Neural cell (in vitro differentiated cells): Measurements from ENCODE around the gene ANG. TPM values are rescaled to one million over a fixed set of nuclear protein-coding genes. Genes with fewer than 3 reads are reported as not detected.

Experiments
- polyA plus RNA-seq: library from polyadenylated mRNA; depleted of rRNA; stranded (reverse); fragments of >200 nt; gene quantifications from 2 replicates; pipeline ENCODE4 v1.2.3, GENCODE V29; 2014
- small RNA-seq, 3 experiments: library from RNA; depleted of rRNA; stranded (forward); fragments of <200 nt; gene quantifications; one replicate each; pipeline ENCODE3, GENCODE V24; 2012

ANG gene
- polyA plus RNA-seq, 1 donor from 2014 or later = 0.47 TPM

Small RNA genes lying within 50 kb of the gene (small RNA-seq; reads per million reads assigned to genes)
- 0 to 1.2 (median 0) reads per million in 3 experiments for gene RF00019

Other genes starting within 250 kb of the ANG start
- gene OSGEP, start 234.0 kb upstream of the ANG start, polyA plus RNA-seq = 248 and 264 TPM in 2 replicates
- 44.5 and 50.7 TPM in 2 replicates for gene APEX1, start 233.5 kb upstream of the ANG start, polyA plus RNA-seq
- gene PIP4P1, start 227.3 kb upstream of the ANG start, polyA plus RNA-seq = 77.2 and 85.3 TPM in 2 replicates
- 12.3 and 12.6 TPM in 2 replicates for gene PNP, start 219.4 kb upstream of the ANG start, polyA plus RNA-seq
- gene RNASE10, start 183.2 kb upstream of the ANG start, polyA plus RNA-seq = not detected in 2 replicates
- not detected in 2 replicates for gene RNASE9, start 127.7 kb upstream of the ANG start, polyA plus RNA-seq
- gene RNASE11, start 100.8 kb upstream of the ANG start, polyA plus RNA-seq = not detected in 2 replicates
- not detected in 2 replicates for gene RNASE12, start 97.4 kb upstream of the ANG start, polyA plus RNA-seq
- not detected in 2 replicates for gene OR6S1, start 47.1 kb upstream of the ANG start, polyA plus RNA-seq
- gene RNASE4, start 4.2 kb upstream of the ANG start, polyA plus RNA-seq = 1.1 TPM in 1 of 2 replicates, not detected in the other
- not detected in 2 replicates for gene EDDM3A, start 57.1 kb downstream of the ANG start, polyA plus RNA-seq
- not detected in 2 replicates for gene EDDM3B, start 79.6 kb downstream of the ANG start, polyA plus RNA-seq
- gene RNASE6, start 92.5 kb downstream of the ANG start, polyA plus RNA-seq = not detected in 2 replicates
- gene RNASE1, start 114.1 kb downstream of the ANG start, polyA plus RNA-seq = 0.64 TPM in 1 of 2 replicates, not detected in the other
- gene RNASE3, start 202.6 kb downstream of the ANG start, polyA plus RNA-seq = not detected in 2 replicates